Fibroblast of skin of scalp (primary cell): ENCODE measurements around the gene CNNM2.
"Not testable (repeated sequence)": the region's sequence is repeated elsewhere in the genome, so short reads cannot be mapped to it uniquely, and the experiment has no call there.

Source experiments
- DNase-seq: peaks from one replicate; pipeline ENCODE4 v3.0.0-alpha.2; 2013

The CNNM2 gene

DNA sequence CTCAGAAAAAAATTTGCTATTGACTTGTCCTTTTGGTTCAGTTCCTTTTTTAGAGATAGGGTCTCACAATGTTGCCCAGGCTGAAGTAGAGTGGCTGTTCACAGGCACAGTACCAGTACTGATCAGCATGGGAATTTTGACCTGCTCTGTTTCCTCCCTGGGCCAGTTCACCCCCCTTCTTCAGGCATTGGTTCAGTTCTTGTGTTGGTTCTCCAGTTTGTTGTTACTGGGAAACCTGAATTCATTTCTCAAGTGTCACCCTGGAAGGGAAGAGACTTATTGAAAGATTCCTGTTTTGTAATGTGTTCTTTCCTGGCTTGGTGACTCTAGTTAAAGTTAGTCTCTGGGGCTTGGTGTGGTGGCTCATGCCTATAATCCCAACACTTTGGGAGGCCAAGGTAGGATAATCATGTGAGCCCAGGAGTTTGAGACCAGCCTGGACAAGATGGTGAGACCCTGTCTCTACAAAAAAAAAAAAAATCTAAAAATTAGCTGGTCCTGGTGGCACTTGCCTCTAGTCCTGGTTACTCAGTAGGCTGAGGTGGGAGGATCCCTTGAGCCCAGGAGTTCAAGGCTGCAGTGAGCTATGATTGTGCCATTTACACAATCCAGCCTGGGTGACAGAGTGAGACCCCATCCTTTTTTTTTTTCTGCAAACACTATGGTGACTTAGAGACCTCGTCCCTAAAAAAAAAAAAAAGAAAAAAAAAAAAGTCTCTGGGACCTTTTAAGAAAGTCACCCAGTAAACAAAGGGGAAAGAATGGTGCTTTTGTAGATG, 52.7 kb downstream of the CNNM2 start:
- DNase-seq, result no peak

DNA sequence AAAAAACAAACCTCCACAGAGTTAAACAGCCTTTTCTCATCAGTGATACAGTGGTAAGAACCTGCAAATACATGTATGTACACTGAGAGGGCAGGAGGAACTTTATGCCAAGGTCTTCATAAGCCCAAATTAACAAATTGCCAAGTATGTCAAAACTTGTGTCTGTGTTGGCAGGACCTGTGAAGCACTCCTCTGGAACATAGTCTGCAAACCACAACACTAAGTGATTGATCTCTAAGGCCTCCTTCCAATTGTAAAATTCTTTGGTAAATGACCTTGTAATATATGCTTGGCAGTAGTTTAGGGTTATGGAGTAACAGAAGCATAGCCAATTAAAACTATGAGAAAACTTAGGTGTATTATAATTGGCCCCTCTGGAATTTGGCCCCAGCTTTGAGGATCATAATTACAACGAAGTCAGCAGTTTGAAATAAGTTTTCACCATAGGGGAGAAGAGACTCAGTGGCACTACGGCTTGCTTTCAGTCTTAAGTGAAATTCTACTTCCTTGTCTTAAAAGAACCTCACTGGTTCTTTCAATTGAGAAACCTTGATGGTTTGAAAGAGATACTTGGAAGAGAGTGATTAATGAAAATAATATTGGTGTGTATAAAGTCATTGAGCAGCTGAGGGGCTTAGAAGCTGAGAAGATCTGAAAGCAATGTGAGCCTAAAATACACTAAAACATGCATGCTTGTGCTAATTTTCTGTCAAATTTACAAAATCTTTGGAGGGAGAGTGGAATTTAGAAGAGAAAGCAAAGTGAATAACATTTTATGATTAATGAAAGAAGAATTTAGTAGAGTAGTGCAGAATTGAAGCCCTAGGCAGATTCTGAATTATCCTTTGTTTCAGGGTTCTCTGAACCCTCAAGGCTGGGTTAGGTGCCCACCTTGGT, 57.6 kb downstream of the CNNM2 start:
- DNase-seq, result no peak

DNA sequence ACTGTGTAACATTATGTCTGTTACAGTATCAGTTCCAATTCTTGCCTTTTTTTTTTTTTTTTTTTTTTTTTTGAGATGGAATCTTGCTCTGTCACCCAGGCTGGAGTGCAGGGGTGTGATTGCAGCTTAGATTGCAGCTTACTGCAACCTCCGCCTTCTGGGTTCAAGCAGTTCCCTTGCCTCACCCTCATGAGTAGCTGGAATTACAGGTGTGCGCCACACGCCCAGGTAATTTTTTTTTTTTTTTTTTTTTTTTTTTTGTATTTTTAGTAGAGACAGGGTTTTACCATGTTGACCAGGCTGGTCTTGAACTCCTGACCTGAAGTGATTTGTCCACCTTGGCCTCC, 58.3 kb downstream of the CNNM2 start:
- not testable (repeated sequence) for DNase-seq

DNA sequence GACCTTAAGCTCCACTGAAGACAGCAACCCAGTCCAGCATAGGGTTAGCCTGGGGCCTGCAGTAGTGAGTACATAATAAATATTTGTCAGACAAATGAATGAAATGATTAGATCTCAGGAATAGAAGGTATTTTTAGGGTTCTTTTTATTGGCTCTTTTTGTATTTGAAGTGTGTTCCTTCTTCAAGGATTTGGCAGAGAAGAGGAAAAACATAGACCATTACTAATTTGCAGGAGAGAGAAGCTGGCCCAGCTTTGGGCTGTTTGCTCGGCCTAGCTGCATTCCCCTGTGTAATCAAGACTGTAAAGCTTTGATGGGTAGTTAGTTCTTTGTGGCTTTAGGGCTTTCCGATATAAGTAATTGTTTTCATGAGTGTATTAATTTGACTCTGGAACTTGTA, 64.2 kb downstream of the CNNM2 start:
- no peak for DNase-seq

DNA sequence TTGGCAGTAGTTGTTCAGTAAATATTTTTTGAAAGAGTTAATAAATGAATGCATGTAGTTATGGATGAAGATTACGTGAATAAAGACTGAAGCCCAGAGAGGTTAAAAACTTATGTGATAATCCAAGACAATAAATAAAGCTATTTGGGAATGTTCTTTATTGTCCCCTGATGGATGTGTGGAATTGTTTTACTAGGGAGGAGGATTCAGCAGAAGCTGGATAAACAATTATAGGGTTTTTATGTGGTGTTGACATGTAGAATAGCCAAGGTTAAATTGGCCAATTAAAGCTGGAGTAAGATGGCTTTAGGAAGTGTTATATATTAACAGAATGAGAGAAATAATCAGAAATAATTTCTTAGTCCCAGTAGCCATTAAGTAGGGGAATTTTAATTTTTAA, 66.0 kb downstream of the CNNM2 start:
- no peak for DNase-seq

DNA sequence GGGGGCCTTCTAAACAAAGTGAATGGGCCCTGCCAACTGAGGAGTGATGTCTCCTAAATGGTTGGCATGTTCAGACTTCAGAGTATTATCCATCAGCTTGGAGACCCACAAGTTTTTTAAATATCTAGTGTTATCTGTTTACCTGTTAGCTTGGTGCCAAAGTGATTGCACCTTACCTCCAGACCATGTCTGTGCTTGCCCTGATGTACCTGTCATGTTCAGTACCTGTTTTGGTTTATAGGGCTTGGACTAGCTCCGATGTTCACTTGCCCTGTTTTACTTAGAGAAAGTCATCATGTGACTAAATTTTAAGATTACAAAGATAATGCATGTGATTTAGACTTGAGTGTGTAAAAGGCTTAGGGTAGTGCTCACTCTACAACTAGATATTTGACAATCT, 67.7 kb downstream of the CNNM2 start:
- DNase-seq, result no peak

DNA sequence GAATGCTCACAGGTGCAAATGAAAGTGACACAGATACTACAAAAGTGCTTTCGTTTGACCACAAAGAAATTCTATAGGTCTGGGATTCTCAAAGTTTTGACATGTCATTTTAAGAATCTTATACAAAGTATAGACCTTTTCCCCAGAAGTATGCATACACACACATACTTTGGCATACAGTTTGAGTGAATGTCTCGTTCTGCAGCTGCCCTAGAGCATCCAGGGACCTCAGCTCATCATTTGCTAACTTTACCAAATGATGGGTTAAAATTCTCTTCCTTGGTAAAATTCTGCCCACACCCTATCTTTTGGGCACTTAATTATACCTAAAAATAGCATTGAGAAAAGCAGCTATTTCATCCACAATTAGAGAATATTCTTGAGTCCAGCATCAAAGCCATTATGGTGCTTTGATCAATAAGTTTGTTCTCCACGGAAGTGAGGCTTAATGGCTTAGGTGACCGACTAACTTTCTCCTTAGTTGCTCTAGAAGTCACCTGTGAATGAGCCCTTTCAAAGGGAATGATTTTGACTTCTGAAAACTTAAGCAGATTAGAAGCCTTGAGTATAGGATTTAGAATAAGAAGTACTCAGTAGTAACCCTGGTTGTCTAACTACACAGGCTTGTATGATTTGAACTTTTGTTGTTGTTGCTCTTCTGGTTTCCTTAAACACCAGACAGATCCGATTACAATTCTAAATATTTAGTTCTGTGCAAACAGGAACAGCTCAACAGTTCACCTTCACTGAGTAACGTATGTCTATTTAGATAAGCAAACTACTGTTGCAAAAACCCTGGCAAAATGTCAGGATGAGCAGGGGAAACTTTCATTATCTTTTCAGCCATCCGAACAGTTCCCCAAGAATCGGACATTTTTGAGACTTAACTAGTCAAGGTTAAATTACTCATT, 70.6 kb downstream of the CNNM2 start:
- no peak for DNase-seq

DNA sequence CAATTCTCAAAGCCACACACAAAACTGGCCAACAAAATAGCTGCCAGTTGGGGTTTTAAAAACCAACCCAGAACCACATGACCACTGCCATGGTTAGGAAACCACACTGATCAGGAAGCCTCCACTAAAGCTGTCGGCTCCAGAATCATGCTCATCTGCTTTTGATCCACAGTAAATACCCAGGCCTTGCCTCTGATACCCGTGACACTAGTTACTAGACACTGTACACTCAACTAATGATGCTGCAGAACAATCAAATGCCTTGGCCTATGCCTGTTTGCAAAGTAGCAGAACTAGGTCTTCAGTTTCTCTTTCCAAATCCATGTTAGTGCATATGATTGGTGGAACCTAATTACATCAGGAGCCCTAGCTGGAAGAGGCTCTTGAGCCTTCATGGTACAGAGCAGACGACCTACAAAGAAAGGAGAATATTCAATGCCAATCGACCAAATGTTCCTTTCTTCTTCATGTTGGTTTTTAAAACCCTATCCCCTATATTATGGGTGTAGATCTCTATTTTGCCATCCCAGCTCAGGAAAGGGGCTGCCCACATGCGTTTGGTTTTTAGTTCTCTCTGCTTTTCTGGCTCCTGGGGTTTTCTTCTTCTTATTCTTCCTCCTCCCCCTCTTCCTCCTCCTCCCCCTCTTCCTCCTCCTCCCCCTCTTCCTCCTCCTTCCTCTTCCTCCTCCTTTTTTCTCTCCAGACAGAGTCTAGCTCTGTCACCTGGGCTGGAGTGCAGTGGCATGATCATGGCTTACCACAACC, 76.6 kb downstream of the CNNM2 start:
- DNase-seq, result no peak

DNA sequence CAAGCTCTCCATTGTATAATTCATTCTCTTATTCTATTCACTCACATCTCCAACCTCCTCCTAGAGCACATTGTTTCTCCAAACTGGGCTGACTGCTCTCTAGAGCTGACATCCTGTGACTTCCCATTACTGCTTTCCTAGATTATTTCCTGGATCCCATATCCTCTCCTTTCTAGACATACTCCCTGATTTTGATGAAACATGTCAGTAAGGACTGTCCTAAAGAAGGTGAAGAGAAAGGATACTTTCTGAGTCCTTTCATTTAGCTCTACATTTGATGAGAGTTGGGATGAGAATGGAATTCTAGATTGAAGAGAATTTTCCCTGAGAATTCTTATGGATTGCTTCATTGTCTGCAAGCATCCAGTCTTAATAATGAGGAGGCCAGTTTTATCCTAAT, 78.8 kb downstream of the CNNM2 start:
- no peak for DNase-seq

DNA sequence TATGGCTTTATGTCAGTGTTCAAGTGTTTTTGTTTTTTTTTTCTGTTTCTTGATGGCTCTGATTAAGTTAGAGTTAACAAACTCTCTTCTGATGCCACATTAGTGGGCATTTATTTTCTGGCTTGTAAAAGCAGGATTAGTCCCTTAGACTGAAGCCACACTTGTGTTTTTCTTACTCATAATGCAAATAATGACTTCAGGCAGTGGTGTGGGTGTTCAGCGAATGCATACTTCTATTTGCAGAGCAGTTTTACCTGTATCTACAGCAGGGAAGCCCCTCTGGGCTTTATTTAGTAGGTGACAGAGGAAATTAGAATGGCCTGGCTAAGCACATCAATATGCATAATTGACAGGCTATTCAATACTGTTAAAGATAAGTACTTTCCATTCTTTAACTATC, 79.9 kb downstream of the CNNM2 start:
- DNase-seq, result no peak

DNA sequence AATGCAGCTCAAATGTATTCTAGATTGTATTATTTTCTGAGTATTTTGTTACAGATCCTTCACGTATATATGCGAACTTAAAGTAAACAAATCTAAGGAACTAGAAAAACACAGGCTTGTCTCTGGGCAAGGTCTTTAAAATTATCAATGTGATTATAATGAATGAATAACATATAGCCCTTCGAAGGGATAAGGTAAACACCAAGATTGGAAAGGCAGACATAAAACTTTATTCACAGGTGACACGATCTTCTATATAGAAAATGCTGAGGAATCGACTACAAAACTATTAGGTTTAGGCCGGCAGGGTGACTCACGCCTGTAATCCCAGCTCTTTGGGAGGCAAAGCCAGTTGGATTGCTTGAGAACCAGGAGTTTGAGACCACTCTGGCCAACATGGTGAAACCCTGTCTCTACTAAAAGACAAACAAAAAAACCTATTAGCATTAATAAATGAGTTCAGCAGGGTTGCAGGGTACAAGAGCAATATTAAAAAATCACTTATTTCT, 80.4 kb downstream of the CNNM2 start:
- no peak for DNase-seq

DNA sequence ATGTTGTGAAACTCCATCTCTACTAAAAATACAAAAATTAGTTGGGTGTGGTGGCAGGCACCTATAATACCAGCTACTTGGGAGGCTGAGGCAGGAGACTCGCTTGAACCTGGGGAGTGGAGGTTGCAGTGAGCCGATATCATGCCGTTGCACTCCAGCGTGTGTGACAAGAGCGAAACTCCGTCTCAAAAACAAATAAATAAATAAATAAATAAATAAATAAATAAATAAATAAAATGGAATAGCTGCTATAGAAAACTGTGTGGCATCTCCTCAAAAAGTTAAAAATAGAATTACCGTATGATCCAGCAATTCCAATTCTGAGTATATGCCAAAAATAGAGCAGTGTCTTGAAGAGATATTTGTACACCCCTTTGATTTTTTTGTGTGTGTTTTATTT, 82.0 kb downstream of the CNNM2 start:
- not testable (repeated sequence) for DNase-seq

DNA sequence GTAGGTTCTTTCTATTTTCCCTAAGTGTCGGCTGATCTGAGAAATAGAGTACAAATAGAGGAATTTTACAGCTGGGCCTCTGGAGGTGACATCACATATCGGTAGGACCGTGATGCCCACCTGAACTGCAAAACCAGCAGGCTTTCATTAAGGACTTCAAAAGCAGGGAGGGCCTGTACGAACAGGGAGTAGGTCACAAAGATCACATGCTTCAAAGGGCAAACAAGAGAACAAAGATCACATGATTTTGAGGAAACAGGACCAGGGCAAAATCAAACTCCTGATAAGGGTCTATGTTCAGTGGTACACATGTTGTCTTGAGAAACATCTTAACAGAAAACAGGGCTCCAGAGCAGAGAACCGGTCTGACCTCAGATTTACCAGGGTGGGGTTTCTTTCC, 88.9 kb downstream of the CNNM2 start:
- DNase-seq, result no peak

DNA sequence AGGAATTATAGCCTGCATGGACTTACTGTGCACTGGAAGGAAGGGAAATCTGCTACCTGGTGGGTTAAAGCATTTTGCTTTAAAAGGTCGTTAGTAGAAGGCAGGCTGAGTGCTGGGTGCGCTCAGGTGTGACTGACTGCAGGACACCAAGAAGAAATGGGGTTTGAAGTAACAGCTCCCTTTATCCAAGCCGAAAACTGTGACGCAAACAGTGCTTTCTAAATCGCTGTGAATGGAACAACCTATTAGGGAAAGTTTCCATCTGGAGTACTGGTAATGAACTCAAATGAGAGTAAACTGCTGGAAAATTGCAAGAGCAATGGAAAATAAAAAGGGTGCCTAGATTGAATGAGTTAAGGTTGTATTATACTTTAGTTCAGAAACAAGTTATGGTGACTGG, 95.3 kb downstream of the CNNM2 start:
- DNase-seq, result no peak

DNA sequence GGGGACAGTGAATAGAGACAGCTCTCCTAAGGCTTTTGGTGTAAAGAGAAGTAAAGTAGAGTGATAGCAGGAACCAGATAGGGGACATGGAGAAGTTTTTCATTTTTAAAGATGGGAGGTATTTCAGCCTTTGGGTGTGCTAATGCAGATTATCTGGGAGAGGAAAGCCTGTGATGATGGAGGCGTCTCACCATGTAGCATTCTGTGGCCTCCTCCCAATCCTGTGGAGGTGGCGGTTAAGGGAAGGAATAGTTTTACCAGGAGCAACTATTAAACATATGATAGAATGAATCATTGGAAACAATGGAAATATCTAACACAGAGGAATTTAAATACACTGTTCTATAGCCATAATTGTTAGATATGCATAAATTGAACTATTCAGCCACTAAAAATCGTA, 101.3 kb downstream of the CNNM2 start:
- no peak for DNase-seq

DNA sequence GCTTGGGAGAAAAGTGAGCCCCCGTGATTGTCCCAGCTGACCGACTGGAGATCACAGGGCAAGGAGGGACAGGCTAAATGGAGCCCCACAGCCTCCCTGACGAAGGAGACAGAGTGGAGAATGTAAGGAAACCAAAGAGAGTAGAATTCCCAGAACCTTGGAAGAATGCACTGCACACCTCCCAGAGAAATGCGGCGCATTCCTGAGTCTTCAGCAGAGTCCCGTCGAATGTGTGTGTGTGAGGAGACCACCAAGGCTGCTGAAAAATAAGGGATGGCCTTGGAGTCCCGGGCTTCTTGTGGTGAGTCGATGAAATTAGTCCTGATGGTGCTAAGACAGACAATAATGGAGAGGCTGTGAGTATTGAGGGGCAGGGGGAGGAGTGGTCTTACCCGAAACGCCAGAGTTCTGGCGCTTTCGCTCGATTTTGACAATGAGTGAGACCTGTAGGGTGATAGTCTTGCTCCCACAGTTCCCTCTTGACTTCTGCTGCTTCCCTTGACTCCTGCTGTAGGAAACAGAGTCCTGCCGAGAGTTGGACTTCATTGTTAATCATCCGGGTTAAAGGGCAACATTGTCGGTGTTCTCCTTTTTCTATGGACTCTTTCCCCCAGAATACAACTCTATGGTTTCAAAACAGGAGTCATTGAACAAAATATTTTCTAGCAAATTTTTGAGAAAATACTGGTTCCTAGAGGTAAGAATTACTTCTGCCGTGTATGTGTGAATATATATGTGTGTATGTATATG, 103.2 kb downstream of the CNNM2 start:
- DNase-seq, result peak; percentile 23

DNA sequence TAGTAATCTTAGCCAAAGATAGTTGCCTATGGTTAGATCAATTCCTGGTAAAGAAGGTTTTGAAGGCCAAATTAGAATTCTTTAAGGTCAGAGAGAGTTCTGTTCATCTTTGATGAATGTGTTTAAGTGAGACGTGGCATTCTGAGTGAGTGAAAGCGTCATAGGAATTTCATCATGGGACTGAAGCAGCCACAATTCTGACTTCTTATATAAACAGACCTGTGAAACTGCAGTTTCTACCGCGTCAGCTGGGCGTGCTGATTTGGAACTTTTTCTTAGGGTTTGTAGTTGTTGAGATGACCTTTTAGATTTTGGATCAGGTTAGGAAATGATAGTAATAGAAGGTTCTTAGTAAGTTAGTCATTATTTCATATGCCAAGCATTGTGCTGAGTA, 103.8 kb downstream of the CNNM2 start:
- DNase-seq, result peak; percentile 63

DNA sequence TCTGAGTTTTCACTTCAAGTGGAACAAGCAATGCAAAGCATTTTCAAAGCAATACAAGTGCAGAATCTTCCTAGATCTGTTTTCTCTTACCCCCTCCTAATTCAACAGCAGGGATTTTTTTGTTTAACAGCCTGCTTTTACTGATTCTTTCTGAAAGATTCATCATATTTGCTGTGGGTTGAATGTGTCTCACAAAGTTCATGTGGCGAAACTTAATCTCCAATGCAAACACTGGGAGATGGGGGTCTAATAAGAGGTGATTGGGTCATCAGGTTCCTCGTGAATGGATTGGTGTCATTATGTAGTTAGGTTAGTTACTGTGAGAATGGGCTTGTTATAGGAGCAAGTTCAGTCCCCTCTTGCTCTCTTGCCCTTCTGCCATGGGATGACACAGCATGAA, 107.6 kb downstream of the CNNM2 start:
- DNase-seq, result no peak

DNA sequence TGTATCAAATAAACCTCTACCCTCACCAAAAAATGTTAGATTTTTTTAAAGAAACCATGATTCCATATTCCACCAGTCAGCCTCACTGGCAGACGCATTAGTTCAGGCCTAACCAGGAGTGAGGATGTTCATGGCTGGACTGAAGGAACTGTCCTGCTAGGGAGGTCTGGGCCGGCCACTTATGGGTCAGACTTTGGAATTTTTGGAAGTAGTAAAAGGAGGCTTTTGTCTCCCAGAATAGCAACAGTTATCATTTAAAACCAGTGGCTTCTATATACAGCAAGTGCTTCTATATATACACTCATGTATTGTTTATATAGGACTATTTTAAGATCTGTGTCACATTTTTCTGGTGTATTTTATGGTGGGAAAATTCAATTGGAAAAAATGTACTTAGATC, 120.5 kb downstream of the CNNM2 start:
- DNase-seq, result peak; percentile 56

DNA sequence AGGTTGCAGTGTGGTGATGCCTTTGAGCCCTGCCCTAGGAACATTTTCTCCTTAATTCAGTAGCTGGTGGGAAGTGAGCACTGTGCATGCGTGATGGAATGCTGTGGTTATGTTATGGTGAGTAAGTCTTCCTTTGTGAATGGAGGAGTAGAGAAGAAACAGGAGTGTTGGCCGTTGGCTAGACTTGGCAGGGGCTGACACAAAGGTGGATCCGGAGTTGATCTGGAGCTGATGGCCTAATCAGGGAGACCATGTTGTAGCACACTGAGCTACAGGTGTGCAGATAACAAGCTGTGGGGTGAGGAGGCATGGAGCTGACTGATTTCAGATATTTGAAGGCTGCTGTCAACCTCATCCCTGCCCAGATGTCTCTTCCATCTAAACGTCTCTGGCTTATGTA, 122.3 kb downstream of the CNNM2 start:
- peak; percentile 82 for DNase-seq

DNA sequence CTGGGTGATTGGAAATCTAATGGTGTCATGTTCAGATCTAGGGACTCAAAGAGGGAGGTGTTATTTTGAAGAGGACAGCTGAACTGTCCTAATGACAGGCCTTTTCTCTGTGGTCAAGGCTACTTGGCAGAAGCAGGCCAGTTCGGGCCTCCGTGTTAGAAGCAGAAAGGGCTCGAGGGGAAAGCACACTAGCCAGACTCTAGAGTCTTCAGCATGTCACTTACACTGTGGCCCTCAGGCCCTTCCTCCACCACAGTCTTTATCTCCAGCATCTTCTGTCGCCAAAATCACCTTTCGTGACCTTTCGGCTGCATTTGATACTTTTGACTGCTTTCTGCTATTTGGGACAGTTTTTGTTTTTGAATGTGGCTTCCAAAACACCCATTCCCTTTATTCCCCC, 123.3 kb downstream of the CNNM2 start:
- DNase-seq, result no peak
